HL-60 (cell line): ENCODE results near the gene SLC9A3.

Experiments
- DNase-seq, 2 experiments: peaks; one replicate each; pipeline ENCODE4 v3.0.0-alpha.2; 2010 to 2020; ENCODE audit warnings: low read depth in 1 of 2, low spot score in 1 of 2
- H3K27ac ChIP-seq: fragments of 250-450 bp; sonication (Bioruptor Pico); replicated peaks from 2 replicates; pipeline ENCODE4 v1.5.1; 2020; ENCODE audit warnings: mild to moderate bottlenecking, moderate library complexity
- H3K27me3 ChIP-seq: fragments of 250-450 bp; sonication (Bioruptor Pico); 2 replicates; pipeline ENCODE4 v1.5.1; 2021; ENCODE audit warnings: mild to moderate bottlenecking, moderate library complexity; ENCODE audit not compliant: insufficient read depth, poor library complexity, severe bottlenecking
- H3K4me3 ChIP-seq: replicated peaks from 2 replicates; pipeline ENCODE4 v1.5.1; 2011; ENCODE audit warnings: mild to moderate bottlenecking, control low read depth, low read length; ENCODE audit not compliant: insufficient read depth
- GABPA ChIP-seq: IDR thresholded peaks from 2 replicates; pipeline ENCODE4 v1.6.1; 2012; ENCODE audit warnings: low read depth
- POLR2AphosphoS5 ChIP-seq: IDR thresholded peaks from 2 replicates; pipeline ENCODE4 v1.6.1; 2012; ENCODE audit warnings: low read depth
- SPI1 ChIP-seq: IDR thresholded peaks from 2 replicates; pipeline ENCODE4 v1.6.1; 2012; ENCODE audit warnings: low read depth, mild to moderate bottlenecking, borderline replicate concordance
- long read RNA-seq: library from polyadenylated mRNA; unstranded; transcript quantifications from one replicate; pipeline ENCODE4 v2.0.0, GENCODE V29; 2020
- TF ChIP-seq, protein P1 (sequence below): IDR thresholded peaks from 2 replicates; pipeline ENCODE4 v1.6.1; 2012; ENCODE audit warnings: low read depth; ENCODE audit not compliant: insufficient replicate concordance
- TF ChIP-seq, protein P2 (sequence below): IDR thresholded peaks from one replicate; pipeline ENCODE4 v1.5.1; 2011; ENCODE audit warnings: low read length, control low read depth, inconsistent platforms; ENCODE audit not compliant: insufficient read depth

The SLC9A3 gene
- long read RNA-seq, partial matches to known transcripts, result 0 of 2 reads
- long read RNA-seq, other reads (novel, unspliced or antisense), result 2 of 2 reads

DNA sequence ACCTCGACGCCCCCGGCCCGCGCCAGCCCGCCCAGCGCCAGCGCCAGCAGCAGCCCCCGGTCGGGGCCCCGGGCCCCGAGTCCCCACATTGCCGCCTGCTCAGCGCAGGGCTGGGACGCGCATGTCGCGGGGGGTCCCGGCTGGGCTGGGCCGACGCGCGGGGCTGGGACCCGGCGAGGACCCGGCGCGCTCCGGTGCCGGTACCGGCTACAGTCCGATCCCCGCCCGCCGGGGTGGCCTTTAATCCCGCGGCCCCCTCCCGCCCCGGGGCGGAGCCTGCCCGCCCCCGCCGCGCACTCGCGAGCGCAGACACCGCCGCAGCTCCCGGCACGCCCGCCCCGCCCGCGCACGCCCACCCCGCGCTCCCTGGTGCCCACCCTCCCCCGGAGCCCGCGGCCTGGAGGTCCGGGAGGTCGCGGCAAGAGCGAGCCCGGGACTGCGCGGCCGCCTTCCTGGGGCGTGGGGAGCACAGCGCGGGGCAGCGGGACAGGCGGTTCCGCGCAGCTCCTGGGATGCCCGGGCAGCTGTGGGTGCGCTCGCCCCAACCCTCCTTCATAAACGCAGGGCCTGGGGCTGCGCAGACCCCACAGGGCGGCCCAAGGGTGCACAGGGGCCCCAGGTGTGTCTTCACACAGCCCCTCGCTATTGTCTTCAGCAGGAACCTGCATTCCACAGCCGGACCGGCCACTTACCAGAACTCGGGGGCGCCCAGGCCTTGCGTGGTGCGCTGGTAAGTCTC is at the start of gene SLC9A3:
Gene SLC9A3, minus strand, starts transcription at position 216 of the 739 bp plus-strand sequence.
- TF ChIP-seq GABPA (no peak), SPI1 (no peak)
- TF ChIP-seq, protein P1, sequence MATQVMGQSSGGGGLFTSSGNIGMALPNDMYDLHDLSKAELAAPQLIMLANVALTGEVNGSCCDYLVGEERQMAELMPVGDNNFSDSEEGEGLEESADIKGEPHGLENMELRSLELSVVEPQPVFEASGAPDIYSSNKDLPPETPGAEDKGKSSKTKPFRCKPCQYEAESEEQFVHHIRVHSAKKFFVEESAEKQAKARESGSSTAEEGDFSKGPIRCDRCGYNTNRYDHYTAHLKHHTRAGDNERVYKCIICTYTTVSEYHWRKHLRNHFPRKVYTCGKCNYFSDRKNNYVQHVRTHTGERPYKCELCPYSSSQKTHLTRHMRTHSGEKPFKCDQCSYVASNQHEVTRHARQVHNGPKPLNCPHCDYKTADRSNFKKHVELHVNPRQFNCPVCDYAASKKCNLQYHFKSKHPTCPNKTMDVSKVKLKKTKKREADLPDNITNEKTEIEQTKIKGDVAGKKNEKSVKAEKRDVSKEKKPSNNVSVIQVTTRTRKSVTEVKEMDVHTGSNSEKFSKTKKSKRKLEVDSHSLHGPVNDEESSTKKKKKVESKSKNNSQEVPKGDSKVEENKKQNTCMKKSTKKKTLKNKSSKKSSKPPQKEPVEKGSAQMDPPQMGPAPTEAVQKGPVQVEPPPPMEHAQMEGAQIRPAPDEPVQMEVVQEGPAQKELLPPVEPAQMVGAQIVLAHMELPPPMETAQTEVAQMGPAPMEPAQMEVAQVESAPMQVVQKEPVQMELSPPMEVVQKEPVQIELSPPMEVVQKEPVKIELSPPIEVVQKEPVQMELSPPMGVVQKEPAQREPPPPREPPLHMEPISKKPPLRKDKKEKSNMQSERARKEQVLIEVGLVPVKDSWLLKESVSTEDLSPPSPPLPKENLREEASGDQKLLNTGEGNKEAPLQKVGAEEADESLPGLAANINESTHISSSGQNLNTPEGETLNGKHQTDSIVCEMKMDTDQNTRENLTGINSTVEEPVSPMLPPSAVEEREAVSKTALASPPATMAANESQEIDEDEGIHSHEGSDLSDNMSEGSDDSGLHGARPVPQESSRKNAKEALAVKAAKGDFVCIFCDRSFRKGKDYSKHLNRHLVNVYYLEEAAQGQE, result no peak
- no peak within 1 kb of the TSS for H3K27ac ChIP-seq
- H3K27me3 ChIP-seq, result peaks cover 73% of the 10 kb centered on the region
- no peak within 1 kb of the TSS for H3K4me3 ChIP-seq
- no peak for DNase-seq

DNA sequence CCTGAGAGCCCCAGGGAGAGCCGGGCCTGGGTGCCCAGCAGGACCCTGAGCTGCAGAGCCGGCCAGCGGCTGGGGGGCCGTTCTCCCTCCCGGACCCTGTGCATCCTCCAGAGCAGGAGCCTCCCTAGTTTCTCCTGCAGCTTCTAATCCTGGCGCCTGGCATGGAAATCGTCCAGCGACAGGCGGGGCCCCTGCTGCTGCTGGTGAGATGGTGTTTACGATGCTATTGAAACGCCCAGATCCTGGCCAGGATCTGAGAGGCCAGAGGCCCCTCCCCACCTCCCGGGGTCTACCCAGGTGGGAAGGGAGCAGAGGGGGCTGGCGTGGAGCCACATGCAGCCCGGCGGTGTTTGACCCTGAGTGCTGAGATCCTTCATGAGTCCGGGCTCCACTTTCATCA is 49.7 kb upstream of the SLC9A3 start:
- H3K27ac ChIP-seq, result no peak overlapping the region
- no peak for DNase-seq
- no peak overlapping the region for H3K4me3 ChIP-seq
- TF ChIP-seq SPI1 (no peak), GABPA (no peak), POLR2AphosphoS5 (no peak)
- TF ChIP-seq, protein P1, result no peak
- TF ChIP-seq, protein P2, sequence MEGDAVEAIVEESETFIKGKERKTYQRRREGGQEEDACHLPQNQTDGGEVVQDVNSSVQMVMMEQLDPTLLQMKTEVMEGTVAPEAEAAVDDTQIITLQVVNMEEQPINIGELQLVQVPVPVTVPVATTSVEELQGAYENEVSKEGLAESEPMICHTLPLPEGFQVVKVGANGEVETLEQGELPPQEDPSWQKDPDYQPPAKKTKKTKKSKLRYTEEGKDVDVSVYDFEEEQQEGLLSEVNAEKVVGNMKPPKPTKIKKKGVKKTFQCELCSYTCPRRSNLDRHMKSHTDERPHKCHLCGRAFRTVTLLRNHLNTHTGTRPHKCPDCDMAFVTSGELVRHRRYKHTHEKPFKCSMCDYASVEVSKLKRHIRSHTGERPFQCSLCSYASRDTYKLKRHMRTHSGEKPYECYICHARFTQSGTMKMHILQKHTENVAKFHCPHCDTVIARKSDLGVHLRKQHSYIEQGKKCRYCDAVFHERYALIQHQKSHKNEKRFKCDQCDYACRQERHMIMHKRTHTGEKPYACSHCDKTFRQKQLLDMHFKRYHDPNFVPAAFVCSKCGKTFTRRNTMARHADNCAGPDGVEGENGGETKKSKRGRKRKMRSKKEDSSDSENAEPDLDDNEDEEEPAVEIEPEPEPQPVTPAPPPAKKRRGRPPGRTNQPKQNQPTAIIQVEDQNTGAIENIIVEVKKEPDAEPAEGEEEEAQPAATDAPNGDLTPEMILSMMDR, result no peak
- no peaks in the 10 kb centered on the region for H3K27me3 ChIP-seq

DNA sequence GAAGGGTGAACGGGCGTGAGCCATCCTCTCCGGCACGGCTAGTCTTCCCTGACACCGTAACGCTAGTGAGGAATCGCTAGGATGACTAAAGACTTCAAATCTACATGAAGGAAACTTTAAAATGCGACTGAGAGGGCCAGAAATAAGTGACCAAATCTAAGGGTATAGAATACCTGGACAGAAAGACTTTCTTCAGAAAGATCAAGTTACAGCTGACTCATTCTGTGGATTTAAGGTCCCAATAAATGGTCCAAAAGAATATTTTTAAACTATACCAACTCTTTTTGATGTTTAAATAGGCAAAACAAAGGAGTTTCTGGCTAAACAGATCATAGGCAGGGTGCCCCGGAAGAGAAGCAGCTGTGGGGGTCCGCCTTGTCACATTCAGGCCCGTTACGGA is 49.0 kb upstream of the SLC9A3 start:
- TF ChIP-seq, protein P2, result no peak
- TF ChIP-seq, protein P1, result no peak
- TF ChIP-seq POLR2AphosphoS5 (no peak), GABPA (no peak), SPI1 (no peak)
- Histone ChIP-seq H3K27me3 (no peaks in the 10 kb centered on the region), H3K27ac (no peak overlapping the region), H3K4me3 (no peak overlapping the region)
- DNase-seq, result no peak
